SK-N-MC (cell line): ENCODE results near the gene VOPP1.

Experiments
- EZH2 ChIP-seq: fragments of 200-600 bp; sonication (generic); IDR thresholded peaks from one replicate; pipeline ENCODE4 v1.6.1; 2017; ENCODE audit warnings: antibody characterized with exemption
- POLR2AphosphoS5 ChIP-seq: IDR thresholded peaks from 2 replicates; pipeline ENCODE4 v1.6.1; 2012; ENCODE audit warnings: mild to moderate bottlenecking, low read depth, low read length, borderline replicate concordance

DNA sequence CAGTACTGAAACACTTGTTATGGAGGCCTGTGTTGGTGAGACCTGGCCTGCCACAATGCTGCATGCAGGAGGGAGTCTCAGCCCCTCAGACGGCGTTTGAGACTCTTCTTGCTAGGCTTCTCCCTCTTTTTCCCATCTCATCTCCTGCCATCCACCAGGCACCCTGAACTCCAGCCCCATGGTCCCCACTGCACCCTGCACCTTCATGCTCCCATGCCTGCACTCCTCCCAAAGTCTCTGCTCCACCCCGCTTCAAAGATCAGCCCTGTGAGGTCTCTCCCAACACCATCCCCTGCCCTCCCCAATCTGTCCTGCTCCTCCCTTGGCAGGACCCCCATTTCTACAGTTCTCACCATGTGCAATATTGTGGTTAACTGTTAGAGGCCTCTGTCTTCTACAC, 61.7 kb downstream of the VOPP1 start:
- no peak for TF ChIP-seq POLR2AphosphoS5
- no peak for TF ChIP-seq EZH2
